Mucosa of descending colon (tissue), 3 donors: ENCODE results near the gene ENKD1. TPM values are rescaled to one million over a fixed set of nuclear protein-coding genes. Genes with fewer than 3 reads are reported as not detected.
A peak's percentile ranks its signal among the peaks of the same experiment; 100 is the strongest.
"Not testable (repeated sequence)": the region's sequence is repeated elsewhere in the genome, so short reads cannot be mapped to it uniquely, and the experiment has no call there.

ENCODE experiments used
- ATAC-seq: fragments of 200-7000 bp; cut with Tn5 transposase; one replicate; pipeline ENCODE4 v1.9.1; 2020; ENCODE audit warnings: mild to moderate bottlenecking, moderate library complexity
- DNase-seq, 3 donors: peaks; one replicate each; pipeline ENCODE4 v3.0.0-alpha.2; 2020
- H3K36me3 ChIP-seq: fragments of 200-600 bp; one replicate; pipeline ENCODE4 v1.8.0; 2021; ENCODE audit warnings: low read depth, mild to moderate bottlenecking
- H3K4me1 ChIP-seq: fragments of 200-600 bp; one replicate; pipeline ENCODE4 v1.8.0; 2021; ENCODE audit warnings: low read depth, mild to moderate bottlenecking
- H3K4me3 ChIP-seq: fragments of 200-600 bp; one replicate; pipeline ENCODE4 v1.8.0; 2021; ENCODE audit warnings: mild to moderate bottlenecking
- H3K9me3 ChIP-seq: fragments of 200-600 bp; one replicate; pipeline ENCODE4 v1.8.0; 2021; ENCODE audit warnings: mild to moderate bottlenecking
- intact Hi-C, 2 donors: fragments of 100-400 bp; cut with DNase I in 1 of 2; cut with micrococcal nuclease in 1 of 2; formaldehyde crosslinking; loops; one replicate each; pipeline versions ENCODE4 v1.11.0 to v1.11.1; 2022; cut with DNase I, micrococcal nuclease
- total RNA-seq, 3 donors: library from RNA; stranded (reverse); fragmentation: NEBNext Ultra II Directional in 2 of 3; extraction: Animal tissue kit (Norgen Biotek cat#: 25700) in 2 of 3; gene quantifications; one replicate each; pipeline versions ENCODE4 v1.2.1 to v1.2.4, GENCODE V29; 2021 to 2023
- TF ChIP-seq, protein P1 (sequence below): fragments of 200-600 bp; IDR thresholded peaks from one replicate; pipeline ENCODE4 v1.8.0; 2022; ENCODE audit warnings: antibody characterized with exemption, mild to moderate bottlenecking
- donor health status: DM: no; HTN: no; CAD: no; lungs with moderate emphysema.
- donor health status: DM: no; HTN: no; CAD: no.
- donor health status: DM: no; HTN: yes; CAD: no.

The ENKD1 gene
- total RNA-seq, 3 donors from 2014 or later, result 8.5 to 23.3 (median 9.0) TPM

GRCh38 chr16:67702130-67702529 lies 35.6 kb upstream of the ENKD1 start:
- Histone ChIP-seq H3K9me3 (no peaks in the 10 kb centered on the region), H3K36me3 (no peaks in the 10 kb centered on the region), H3K4me1 (peaks cover 12% of the 10 kb centered on the region), H3K4me3 (no peak overlapping the region)
- intact Hi-C loops, result no loop called here
- no peak for ATAC-seq
- TF ChIP-seq, protein P1, sequence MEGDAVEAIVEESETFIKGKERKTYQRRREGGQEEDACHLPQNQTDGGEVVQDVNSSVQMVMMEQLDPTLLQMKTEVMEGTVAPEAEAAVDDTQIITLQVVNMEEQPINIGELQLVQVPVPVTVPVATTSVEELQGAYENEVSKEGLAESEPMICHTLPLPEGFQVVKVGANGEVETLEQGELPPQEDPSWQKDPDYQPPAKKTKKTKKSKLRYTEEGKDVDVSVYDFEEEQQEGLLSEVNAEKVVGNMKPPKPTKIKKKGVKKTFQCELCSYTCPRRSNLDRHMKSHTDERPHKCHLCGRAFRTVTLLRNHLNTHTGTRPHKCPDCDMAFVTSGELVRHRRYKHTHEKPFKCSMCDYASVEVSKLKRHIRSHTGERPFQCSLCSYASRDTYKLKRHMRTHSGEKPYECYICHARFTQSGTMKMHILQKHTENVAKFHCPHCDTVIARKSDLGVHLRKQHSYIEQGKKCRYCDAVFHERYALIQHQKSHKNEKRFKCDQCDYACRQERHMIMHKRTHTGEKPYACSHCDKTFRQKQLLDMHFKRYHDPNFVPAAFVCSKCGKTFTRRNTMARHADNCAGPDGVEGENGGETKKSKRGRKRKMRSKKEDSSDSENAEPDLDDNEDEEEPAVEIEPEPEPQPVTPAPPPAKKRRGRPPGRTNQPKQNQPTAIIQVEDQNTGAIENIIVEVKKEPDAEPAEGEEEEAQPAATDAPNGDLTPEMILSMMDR, result no peak
- DNase-seq, result no peak

- H3K36me3 ChIP-seq, result no peaks in the 10 kb centered on the region
- H3K4me1 ChIP-seq, result peaks cover 12% of the 10 kb centered on the region
- H3K9me3 ChIP-seq, result no peaks in the 10 kb centered on the region
- no peak overlapping the region for H3K4me3 ChIP-seq
- ATAC-seq, result no peak
- TF ChIP-seq, protein P1, result no peak
- DNase-seq, result no peak
- intact Hi-C loops, result no loop called here
These were observed 34.9 kb upstream of the ENKD1 start for GRCh38 chr16:67701420-67701819.

DNA sequence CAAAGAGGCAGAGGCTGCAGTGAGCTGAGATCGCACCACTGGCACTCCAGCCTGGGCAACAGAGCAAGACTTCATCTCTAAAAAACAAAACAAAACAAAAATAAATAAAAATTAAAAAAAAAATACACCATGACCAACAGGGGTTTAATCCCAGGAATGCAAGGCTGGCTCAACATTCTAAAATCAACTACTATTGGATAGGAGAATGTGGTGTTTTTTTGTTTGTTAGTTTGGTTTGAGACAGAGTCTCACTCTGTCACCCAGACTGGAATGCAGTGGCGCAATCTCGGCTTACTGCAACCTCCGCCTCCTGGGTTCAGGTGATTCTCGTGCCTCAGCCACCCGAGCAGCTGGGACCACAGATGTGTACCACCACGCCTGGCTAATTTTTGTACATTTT lies 32.7 kb upstream of the ENKD1 start:
- Histone ChIP-seq H3K36me3 (no peaks in the 10 kb centered on the region), H3K4me3 (no peak overlapping the region), H3K9me3 (no peaks in the 10 kb centered on the region), H3K4me1 (peaks cover 12% of the 10 kb centered on the region)
- DNase-seq (no peak), ATAC-seq (no peak)
- TF ChIP-seq, protein P1, result no peak
- intact Hi-C loops, result no loop called here

DNA sequence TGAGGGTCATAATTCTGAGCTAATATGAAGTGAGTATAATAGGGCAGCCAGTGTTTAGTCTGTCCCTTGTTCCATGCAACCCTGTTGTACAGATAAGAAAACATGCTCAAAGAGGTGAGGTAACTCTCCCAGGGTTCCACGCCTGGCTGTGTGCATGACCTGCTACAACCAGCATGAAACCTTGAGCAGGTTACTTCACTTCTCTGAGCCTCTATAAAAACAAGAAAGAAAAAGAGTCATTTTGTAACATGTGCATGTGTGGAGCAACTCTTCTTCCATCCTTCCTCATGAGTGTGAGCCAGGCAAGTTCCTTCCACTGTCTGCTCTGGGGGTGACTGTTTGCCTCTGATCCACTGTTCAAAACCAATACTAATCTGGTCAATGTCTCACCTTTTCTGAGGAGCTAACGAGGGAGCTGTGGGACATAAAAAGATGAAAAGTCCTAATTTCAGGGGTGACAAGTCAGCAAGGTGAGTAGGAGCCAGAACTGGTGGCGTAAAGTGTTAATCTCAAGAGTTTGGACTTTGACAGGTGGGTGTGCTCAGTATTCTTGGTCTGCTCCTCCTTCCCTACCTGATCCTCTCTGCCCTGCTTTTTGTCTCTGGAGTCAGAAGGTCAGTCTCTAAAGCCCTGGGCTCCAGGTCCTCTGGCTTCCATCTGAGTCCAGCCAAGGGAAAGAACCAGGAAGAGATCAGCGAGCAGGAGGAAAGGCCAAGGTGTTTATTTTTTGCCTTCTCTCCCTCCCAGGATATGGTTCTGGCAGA lies 31.1 kb upstream of the ENKD1 start:
- Histone ChIP-seq H3K4me3 (no peak overlapping the region), H3K36me3 (no peaks in the 10 kb centered on the region), H3K9me3 (no peaks in the 10 kb centered on the region), H3K4me1 (peaks cover 12% of the 10 kb centered on the region)
- TF ChIP-seq, protein P1, result no peak
- DNase-seq (no peak), ATAC-seq (peak; percentile 94)
- intact Hi-C loops, result no loop called here

- H3K9me3 ChIP-seq, result no peaks in the 10 kb centered on the region
- intact Hi-C loops, result no loop called here
- peaks cover 12% of the 10 kb centered on the region for H3K4me1 ChIP-seq
- TF ChIP-seq, protein P1, result no peak
- DNase-seq (no peak), ATAC-seq (no peak)
- H3K4me3 ChIP-seq, result no peak overlapping the region
- no peaks in the 10 kb centered on the region for H3K36me3 ChIP-seq
These were observed 28.1 kb upstream of the ENKD1 start for GRCh38 chr16:67694611-67695010.

DNA sequence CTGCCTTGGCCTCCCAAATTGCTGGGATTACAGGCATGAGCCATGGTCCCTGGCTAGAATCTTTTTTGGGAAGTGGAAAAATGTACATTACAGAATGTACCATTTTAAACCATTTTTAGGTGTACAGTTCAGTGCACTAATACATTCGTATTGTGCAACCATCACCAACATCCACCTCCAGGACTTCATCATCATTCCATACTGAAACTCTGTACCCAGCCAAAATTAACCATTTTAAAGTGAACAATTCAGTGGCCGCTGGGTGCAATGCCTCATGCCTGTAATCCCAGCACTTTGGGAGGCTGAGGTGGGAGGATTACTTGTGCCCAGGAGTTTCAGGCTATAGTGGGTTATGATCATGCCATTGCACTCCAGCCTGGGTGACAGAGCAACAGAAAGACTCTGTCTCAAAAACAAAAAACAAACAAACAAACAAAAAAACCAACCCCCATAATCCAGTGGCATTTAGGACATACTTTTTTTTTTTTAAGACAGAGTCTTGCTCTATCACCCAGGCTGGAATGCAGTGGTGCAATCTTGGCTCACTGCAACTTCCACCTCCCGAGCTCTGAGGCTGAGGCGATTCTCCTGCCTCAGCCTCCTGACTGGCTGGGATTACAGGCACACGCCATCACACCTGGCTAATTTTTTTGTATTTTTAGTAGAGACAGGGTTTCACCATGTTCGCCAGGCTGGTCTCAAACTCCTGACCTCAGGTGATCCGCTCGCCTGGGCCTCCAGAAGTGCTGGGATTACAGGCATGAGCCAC lies 27.2 kb upstream of the ENKD1 start:
- H3K4me3 ChIP-seq, intact Hi-C loops, H3K9me3 ChIP-seq, DNase-seq, H3K36me3 ChIP-seq, ATAC-seq: not testable (repeated sequence)
- peaks cover 10% of the 10 kb centered on the region for H3K4me1 ChIP-seq
